Chondrocyte (in vitro differentiated cells): ENCODE data around the gene KLHL33. TPM values are rescaled to one million over a fixed set of nuclear protein-coding genes. Genes with fewer than 3 reads are reported as not detected.

Source experiments
- DNase-seq: peaks from one replicate; pipeline ENCODE4 v3.0.0; 2021; ENCODE audit warnings: mixed read lengths, low spot score
- H3K27ac Mint-ChIP-seq: one replicate; pipeline ENCODE4 v1.8.0; 2021; ENCODE audit warnings: mild to moderate bottlenecking, moderate library complexity, mixed read lengths; ENCODE audit not compliant: unreplicated experiment
- H3K27me3 Mint-ChIP-seq: 2 replicates; pipeline ENCODE4 v1.8.0; 2021; ENCODE audit warnings: low read depth, mixed read lengths
- H3K36me3 Mint-ChIP-seq: 2 replicates; pipeline ENCODE4 v1.8.0; 2021; ENCODE audit warnings: low read depth, mixed read lengths
- H3K4me1 Mint-ChIP-seq: 2 replicates; pipeline ENCODE4 v1.8.0; 2021; ENCODE audit warnings: low read depth, mild to moderate bottlenecking, mixed read lengths
- H3K4me3 Mint-ChIP-seq: one replicate; pipeline ENCODE4 v1.8.0; 2021; ENCODE audit warnings: mild to moderate bottlenecking, moderate library complexity, mixed read lengths; ENCODE audit not compliant: unreplicated experiment
- H3K9me3 Mint-ChIP-seq: 2 replicates; pipeline ENCODE4 v1.8.0; 2021; ENCODE audit warnings: low read depth, mixed read lengths
- total RNA-seq: library from RNA; stranded (reverse); gene quantifications from 3 replicates; pipeline ENCODE4 v1.2.1, GENCODE V29; 2021
- TF ChIP-seq, protein P1 (sequence below): fragments of 200-600 bp; sonication (generic); IDR thresholded peaks from 2 replicates; pipeline ENCODE4 v1.5.0; 2021; ENCODE audit warnings: antibody characterized with exemption, mild to moderate bottlenecking, moderate library complexity

KLHL33 gene
- total RNA-seq, 1 donor from 2014 or later: not detected

DNA sequence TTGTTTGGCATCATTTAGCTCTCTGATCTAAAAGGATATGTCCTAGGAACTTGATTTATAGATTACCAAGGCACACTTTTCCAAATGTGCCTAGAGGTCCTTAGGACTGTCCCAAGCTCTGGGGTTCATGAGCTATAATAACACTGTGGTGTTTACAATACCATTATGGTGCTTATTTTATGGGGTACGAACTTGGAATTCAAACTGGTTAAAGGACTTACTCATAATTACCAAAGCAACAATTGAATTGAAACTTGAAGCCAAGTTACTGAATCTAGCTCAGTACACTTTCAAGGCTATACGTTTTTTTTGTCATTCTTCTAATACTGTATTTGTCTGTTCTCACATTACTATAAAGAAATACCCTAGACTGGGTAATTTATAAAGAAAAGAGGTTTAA, 13.1 kb downstream of the KLHL33 start:
- peaks cover 7% of the 10 kb centered on the region for H3K4me1 Mint-ChIP-seq
- H3K27me3 Mint-ChIP-seq: no peaks in the 10 kb centered on the region
- no peaks in the 10 kb centered on the region for H3K9me3 Mint-ChIP-seq
- H3K36me3 Mint-ChIP-seq: no peaks in the 10 kb centered on the region
- no peak for DNase-seq
- TF ChIP-seq, protein P1, sequence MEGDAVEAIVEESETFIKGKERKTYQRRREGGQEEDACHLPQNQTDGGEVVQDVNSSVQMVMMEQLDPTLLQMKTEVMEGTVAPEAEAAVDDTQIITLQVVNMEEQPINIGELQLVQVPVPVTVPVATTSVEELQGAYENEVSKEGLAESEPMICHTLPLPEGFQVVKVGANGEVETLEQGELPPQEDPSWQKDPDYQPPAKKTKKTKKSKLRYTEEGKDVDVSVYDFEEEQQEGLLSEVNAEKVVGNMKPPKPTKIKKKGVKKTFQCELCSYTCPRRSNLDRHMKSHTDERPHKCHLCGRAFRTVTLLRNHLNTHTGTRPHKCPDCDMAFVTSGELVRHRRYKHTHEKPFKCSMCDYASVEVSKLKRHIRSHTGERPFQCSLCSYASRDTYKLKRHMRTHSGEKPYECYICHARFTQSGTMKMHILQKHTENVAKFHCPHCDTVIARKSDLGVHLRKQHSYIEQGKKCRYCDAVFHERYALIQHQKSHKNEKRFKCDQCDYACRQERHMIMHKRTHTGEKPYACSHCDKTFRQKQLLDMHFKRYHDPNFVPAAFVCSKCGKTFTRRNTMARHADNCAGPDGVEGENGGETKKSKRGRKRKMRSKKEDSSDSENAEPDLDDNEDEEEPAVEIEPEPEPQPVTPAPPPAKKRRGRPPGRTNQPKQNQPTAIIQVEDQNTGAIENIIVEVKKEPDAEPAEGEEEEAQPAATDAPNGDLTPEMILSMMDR: no peak
- H3K27ac Mint-ChIP-seq: no peak overlapping the region
- no peak overlapping the region for H3K4me3 Mint-ChIP-seq

DNA sequence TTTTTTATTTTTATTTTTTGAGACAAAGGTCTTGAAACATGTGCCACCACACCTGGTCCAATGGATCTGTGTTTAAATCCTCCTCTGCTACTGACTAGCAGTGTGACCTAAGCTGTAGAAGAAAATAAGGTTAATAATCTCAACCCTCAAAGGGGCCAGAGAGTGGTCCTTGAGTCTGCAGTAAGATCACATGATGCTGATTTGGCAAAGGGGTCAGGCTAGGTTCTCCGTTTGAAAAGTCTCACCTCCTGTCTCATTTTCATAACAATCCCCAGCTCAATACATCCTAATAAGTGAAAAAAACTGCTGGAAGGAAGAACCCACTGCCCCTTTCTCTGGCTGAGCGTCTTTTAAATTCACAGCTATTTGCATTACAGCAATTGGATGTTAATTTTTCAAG, 14.7 kb downstream of the KLHL33 start:
- Mint-ChIP-seq H3K4me3 (no peak overlapping the region), H3K36me3 (no peaks in the 10 kb centered on the region)

DNA sequence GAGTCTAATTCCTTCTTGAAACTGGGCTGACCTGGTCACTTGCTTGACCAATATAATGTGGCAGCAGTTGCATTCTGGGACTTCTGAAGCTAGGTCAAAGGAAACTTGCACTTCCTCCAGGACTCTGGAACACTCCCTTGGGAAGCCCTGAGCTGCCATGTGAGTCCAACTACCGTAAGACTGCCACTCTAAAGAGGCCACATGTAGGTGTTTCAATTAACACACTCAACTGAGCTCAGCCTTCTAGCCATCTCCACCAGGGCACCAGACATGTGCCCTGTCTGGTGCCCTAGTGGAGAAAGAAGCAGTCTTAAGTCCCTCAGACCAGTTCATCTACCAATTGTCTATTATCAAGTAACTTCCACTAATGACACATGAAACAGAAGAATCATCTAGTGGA, 16.5 kb downstream of the KLHL33 start:
- TF ChIP-seq, protein P1: no peak
- no peak overlapping the region for H3K27ac Mint-ChIP-seq
- no peaks in the 10 kb centered on the region for H3K36me3 Mint-ChIP-seq
- no peaks in the 10 kb centered on the region for H3K4me1 Mint-ChIP-seq
- DNase-seq: no peak
- no peaks in the 10 kb centered on the region for H3K9me3 Mint-ChIP-seq
- H3K27me3 Mint-ChIP-seq: no peaks in the 10 kb centered on the region
- no peak overlapping the region for H3K4me3 Mint-ChIP-seq

More for the DNA sequence above, 14.7 kb downstream of the KLHL33 start:
- no peak overlapping the region for H3K27ac Mint-ChIP-seq
- H3K9me3 Mint-ChIP-seq: no peaks in the 10 kb centered on the region
- H3K4me1 Mint-ChIP-seq: no peaks in the 10 kb centered on the region
- TF ChIP-seq, protein P1: no peak
- DNase-seq: no peak
- H3K27me3 Mint-ChIP-seq: no peaks in the 10 kb centered on the region

DNA sequence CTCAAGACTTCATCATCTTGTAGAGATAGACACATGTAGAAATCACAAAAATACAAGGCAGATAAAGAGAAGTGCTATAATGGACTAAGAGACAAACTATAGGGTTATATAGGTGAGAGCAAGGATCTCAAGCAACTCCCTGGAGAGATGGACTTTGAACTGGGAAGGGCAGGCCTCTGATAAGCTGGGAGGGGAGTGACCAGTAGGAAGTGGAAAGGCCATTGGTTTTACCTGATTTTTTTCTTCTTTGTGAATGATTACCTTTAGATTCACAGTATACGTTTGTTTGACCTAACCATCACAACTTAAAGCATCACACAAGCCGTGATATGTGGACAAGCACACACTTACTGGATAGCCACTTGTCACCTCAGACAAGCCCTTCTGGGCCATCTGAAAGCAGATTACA, 17.5 kb downstream of the KLHL33 start:
- H3K27ac Mint-ChIP-seq: no peak overlapping the region
- no peak for DNase-seq
- no peaks in the 10 kb centered on the region for H3K36me3 Mint-ChIP-seq
- H3K9me3 Mint-ChIP-seq: no peaks in the 10 kb centered on the region
- no peaks in the 10 kb centered on the region for H3K27me3 Mint-ChIP-seq
- H3K4me3 Mint-ChIP-seq: no peak overlapping the region
- peaks cover 7% of the 10 kb centered on the region for H3K4me1 Mint-ChIP-seq
- TF ChIP-seq, protein P1: no peak

DNA sequence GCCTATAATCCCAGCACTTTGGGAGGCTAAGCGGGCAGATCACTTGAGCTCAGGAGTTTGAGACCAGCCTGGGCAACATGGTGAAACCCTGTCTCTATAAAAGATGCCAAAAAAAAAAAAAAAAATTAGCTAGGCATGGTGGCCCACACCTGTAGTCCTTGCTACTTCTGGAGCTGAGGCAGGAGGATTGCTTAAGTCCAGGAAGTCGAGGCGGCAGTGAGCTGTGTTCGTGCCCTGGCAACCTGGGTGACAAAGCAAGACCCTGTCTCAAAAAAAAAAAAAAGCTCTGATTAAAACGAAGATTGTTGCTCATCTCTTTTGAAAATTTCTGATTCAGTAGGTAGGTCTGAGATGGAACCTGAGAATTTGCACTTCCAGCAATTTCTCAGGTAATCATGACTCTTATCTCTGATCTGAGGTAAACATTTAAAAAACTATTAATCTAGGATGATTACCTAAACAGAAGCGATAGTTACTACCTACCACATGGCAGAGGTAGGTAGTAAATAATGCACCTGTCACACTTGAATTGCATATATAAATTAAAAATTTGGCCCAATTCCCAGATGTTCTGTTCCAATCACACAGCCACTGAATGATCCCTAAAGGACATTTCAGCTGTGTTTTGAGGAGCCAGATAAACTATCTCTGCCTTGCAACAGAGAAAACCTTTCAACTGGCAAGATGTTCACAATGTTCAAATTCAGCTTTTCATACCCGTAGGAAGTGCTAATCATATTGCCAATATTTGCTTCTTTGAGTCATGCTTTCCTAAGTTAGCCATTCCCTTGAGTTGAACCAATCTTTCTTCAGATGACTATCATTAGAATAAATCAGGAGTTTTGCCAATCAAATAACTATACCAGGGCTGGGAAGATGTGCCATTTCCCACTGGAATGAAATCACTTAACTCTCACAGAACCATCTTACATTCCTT, 18.4 kb downstream of the KLHL33 start:
- no peak for DNase-seq
- H3K4me3 Mint-ChIP-seq: no peak overlapping the region
- H3K9me3 Mint-ChIP-seq: no peaks in the 10 kb centered on the region
- H3K27ac Mint-ChIP-seq: no peak overlapping the region
- no peaks in the 10 kb centered on the region for H3K36me3 Mint-ChIP-seq
- H3K4me1 Mint-ChIP-seq: peaks cover 9% of the 10 kb centered on the region
- TF ChIP-seq, protein P1: no peak
- no peaks in the 10 kb centered on the region for H3K27me3 Mint-ChIP-seq
